NT2/D1 (cell line): ENCODE results near the gene NFIX.

Source experiments
- SUZ12 ChIP-seq: IDR thresholded peaks from 2 replicates; pipeline ENCODE4 v1.6.1; 2011; ENCODE audit not compliant: insufficient read length, insufficient read depth; ENCODE audit errors: extremely low read depth
- YY1 ChIP-seq: IDR thresholded peaks from 2 replicates; pipeline ENCODE4 v1.6.1; 2011; ENCODE audit not compliant: insufficient read length, insufficient read depth

DNA sequence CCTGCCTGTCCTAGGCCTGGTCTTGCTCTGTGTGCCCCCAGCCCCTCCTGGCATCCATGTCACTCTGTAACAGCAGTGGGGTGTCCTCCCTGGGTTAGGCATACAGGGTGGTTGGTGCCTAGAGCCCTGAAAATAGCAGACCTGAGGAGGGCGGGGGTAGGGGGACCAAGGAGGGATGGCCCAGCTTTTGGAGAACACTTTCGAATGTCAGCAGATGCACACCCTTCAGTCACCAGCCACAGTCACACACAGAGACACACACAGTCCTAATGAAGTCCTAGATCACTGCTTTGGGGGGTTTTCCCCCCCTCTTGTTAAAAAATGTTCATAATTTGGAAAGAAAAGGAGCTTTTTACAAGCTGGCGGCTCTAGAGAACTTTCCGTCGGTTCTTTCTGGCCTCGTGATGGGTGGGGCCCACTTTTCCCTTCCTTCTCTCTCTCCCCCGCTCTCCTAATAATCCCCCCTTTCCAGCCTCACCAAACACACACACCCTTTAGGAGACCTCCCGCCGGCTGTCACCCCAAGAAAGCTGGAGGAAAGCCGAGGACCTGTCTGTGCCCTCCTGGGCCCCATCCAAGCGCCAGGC is 59.4 kb downstream of the NFIX start:
- TF ChIP-seq SUZ12 = no peak
- no peak for TF ChIP-seq YY1
